NCI-H187 (cell line): ENCODE measurements around the gene OSBPL6.
"Not testable (repeated sequence)": the region's sequence is repeated elsewhere in the genome, so short reads cannot be mapped to it uniquely, and the experiment has no call there.

ENCODE experiments used
- DNase-seq, 2 experiments: peaks; one replicate each; lab custom pipeline; 2025; lab: John Stamatoyannopoulos, UW

OSBPL6 gene

DNA sequence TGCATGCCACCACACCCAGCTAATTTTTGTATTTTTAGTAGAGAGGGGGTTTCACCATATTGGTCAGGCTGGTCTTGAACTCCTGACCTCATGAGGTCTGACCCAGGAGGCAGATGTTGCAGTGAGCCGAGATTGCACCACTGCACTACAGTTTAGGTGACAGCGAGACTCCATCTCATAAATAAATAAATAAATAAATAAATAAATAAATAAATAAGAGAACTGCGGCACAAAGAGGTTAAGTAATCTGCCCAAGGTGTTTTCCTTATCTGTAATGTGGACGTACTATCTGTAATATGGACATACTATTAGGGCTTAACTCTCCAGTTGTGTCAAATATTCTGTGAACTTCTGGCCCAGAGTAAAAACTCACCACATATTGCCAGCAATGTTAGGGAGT is 4.1 kb downstream of the OSBPL6 start:
- DNase-seq, result not testable (repeated sequence)

DNA sequence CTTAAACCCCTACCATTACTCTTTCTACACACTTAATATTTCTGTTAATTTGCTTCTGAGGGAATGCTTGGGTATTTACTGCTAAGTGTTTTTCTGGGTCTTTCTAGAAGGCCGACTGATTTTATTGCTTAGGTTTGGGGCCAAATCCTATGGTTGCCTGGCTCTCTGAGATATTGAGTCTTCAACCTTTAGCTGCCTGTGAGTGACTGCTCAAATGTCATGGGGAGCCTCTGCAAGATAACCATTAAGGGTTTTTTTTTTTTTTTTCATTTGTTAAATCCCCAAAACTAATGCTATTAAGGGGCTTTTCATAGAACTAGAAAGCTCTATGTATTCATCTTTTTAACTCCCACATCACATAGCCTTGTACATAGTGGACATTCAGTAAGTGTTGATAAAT is 5.0 kb downstream of the OSBPL6 start:
- DNase-seq, result no peak

- DNase-seq, result no peak
Measured at GRCh38 chr2:178200331-178200730, 6.0 kb downstream of the OSBPL6 start.

DNA sequence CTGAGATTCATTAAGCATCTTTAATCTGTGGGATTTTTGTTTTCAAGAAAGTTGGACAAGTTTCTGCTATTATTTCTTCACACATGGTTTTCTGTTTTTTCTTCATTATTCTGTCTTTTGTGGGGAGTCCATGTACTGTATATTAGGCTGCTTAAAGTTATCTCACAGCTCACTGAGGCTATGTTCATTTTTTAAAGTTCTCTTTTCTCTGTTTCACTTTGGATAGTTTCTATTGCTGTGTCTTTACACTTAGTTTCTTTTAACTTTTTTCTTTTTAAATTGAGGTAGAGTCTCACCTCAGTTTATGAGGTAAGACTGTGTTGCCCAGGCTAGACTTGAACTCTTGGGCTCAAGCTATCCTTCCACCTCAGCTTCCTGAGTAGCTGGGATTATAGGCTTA is 8.6 kb downstream of the OSBPL6 start:
- no peak for DNase-seq

GRCh38 chr2:178204977-178205376 is 10.7 kb downstream of the OSBPL6 start:
- DNase-seq, result no peak

GRCh38 chr2:178205853-178206521 is 11.7 kb downstream of the OSBPL6 start:
- no peak for DNase-seq

GRCh38 chr2:178208336-178208735 is 14.0 kb downstream of the OSBPL6 start:
- no peak for DNase-seq

DNA sequence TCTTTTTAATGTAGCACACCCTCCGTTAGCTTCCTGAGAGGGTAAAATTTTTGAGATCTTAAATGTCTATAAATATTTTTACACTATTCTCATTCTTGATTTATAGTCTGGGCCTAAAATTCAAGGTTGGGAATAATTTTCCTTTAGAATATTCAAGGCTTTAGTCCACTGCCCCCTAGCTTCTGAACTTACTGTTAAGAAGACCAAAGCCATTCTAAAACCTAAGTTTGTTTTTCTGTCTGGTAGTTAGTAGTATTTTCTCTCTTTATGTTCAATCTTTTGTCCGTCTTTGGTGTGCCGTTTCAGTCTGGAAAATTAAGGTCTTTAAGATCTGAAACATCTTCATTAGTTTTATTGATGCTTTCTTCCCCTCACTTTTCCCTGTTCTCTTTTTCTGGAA is 14.5 kb downstream of the OSBPL6 start:
- DNase-seq, result no peak

GRCh38 chr2:178211460-178211859 is 17.1 kb downstream of the OSBPL6 start:
- no peak for DNase-seq

DNA sequence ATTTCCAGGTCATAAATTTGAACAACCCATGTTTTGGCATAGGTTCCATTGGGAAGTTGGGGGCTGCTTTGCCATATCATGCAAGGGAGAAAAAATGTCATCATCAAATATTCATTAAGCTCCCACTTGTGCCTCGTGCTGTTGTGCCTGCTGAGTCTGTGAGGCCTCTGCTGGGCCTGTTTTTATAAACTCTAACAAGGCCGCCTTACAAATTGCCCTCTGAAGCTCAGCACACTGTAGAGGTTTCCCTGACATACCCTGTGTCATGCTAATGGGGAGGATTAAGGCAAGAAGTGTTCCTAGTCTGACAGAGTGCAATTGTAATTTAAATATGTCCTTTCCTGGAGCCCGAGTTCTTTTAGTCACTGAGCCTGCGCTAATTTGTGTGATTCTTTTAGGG is 17.6 kb downstream of the OSBPL6 start:
- DNase-seq, result no peak

DNA sequence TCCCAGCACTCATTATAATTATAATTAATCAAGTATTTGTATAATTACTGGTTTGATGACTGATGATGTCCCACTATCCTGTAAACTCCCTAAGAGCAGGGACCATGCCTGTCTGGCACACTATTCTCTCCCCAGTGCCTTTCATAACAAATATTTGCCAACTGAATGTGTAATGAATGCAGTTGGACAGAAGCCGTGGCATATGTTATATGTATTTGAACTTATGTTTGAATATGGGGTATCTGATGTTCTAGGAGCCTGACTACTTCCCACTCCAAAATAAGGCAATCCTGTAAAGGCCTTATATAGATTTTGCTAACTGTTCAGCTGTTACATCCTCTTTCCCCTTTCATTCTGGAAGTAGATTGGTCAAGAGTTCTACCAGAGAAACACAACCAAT is 19.7 kb downstream of the OSBPL6 start:
- DNase-seq, result no peak

DNA sequence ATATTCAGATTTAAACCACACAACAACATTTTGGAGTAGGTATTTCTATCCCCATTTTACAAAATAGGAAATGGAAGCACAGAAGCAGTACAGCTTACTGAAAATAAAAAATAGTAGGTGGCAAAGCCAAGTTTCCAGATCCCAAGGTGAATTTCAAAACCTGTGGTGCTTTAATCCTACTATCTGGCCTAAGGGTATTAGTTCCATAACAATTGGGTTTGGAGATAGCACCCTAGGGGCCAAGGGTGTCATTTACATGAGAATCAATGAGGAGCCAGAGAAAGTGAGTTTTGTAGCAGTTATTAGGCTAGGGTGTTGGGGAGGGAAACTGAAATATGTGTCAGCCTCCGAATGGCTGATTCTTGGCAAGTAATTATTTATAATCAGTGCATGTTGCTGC is 24.9 kb downstream of the OSBPL6 start:
- DNase-seq, result no peak

DNA sequence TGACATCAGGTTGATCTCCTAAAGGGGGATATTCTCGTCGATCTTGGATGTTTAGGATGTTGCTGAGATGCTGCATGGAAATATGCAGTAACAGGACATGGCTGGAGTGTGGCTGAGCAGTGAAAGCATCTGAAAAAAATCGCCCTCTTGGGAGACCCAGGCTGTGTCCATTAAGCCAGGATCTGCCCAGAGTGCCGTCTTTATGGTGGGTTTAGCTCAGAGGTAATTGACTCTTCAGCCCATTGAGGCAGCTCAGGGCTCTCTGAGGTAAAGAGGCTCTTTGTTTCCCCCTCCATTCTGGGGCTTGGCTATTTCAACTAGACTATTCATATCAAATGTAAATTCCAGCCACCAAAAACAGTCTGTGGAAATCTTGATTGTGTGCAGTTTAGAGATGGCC is 26.5 kb downstream of the OSBPL6 start:
- DNase-seq, result no peak

DNA sequence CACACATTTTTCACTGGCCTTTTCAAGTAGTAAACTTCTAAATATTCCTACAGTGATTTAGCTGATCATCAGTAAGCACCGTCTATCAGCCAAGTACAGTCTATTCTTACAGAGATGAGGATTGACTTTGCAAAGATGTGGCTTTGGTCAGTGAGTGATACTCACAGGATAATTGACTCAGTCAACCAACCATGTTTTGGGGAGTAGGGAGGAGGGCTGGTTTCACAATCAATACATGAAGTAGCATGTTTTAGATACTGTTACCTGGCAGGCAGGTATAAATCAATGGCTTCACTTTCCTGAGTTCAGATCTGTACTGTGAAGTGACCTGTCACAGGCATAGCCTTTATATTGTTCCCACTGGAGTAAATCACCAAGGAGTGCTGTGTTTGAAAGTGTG is 27.2 kb downstream of the OSBPL6 start:
- no peak for DNase-seq

DNA sequence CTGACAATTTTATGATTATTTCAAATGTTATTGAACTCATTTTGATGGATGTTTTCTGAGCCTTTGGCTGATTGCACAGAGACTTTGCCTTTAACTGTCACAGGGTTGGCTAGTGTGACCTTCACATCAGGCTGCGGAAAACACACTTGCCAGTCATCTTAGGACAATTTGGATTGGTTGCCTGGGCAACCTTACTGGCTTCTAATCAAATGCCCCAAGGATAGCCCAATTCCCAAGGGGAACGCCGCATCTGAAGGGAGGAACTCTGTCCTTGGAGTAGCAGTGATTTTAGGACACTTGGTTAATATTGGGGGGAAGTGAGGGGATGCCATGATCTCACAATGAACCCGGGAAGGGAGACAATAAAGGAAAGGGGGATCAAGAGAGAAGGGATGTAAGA is 29.5 kb downstream of the OSBPL6 start:
- DNase-seq, result peak; percentile 2 to 13

DNA sequence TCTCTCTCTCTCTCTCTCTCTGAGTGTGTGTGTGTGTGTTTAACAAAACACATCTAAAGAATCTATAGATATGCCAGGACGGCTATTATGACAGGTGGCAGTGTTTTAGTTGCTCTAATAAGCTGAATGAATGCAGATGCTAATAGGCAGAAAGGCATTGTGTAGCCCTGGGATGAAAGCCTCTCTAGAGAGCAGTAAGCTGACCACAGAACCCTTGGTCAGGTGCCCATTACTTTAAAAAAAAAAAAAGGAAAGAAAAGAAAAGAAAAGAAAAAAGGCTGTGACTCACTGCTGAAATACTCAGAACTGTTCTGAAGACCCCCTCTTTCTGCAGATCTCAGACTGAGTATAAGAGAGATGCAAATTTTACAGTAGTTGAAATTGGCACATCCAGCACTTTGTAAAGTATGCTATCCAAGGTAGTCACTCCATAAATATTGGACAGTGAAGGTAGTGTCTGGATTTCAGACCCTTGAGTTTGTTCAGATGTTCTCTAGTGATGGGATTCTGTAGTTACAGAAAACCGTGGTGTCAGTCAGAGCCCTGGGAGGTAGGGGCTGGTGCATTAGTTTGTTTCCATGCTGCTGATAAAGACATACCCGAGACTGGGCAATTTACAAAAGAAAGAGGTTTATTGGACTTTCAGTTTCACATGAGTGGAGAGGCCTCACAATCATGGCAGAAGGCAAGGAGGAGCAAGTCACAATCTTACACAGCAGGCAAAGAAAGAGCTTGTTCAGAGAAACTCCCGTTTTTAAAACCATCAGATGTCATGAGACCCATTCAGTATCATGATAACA is 30.9 kb downstream of the OSBPL6 start:
- DNase-seq, result no peak

DNA sequence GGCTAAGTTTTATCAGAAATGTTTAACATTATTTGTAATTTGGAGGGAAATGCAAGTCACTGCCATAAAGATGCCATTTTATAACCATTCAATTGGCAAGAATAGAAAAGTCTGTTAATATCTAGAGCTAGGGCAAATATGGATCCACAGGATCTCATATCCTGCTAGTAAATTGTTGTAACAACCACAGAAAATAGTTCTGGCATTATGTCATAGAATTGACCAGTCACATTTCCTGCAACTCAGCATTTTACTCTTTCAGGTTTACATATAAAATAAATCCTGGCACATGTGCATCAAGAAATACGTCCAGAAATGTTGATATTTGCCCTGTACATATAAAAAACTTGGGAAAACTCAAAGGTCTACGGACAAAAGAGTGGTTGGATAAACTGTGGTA is 32.9 kb downstream of the OSBPL6 start:
- DNase-seq, result no peak

DNA sequence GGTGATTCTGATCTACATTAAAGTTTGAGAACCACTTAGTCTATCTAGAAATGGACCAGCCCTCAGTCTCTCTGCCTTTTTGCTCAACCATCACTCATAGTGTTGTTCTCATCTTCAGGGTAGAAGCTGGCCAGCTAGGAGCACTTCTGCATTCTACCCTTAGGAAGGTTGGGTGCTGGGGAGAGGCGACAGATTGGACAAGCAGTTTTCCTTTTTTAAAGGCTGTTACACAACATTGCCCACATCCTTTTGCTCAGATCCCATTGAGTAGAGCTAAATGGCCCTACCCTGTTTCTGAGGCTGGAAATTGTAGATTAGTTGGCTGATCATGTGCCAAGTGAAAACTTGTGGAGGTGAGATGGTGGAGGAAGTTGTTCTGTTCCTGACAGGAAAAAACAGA is 35.6 kb downstream of the OSBPL6 start:
- no peak for DNase-seq

GRCh38 chr2:178230396-178230795 is 36.1 kb downstream of the OSBPL6 start:
- no peak for DNase-seq

- no peak for DNase-seq
Measured at GRCh38 chr2:178233428-178233827, 39.1 kb downstream of the OSBPL6 start.

DNA sequence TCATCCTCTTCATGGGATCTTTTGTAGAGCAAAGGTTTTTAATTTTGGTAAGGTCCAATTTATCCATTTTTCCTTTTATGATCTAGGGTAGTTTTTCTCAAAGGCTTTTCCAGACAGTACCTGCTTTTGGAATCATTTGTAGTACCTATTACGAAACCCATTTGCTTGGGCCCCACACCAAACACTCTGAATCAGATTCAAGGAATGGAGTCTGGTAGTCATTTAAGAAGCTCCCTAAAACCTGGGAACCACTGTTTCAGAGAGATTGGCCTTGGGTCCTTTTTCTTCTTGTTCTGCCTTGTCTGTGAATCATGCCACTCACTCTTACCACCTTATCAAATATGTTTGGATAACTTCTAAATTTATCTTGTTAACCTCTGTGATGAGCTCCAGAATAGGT is 40.3 kb downstream of the OSBPL6 start:
- no peak for DNase-seq

- no peak for DNase-seq
Measured at GRCh38 chr2:178237488-178238153, 43.3 kb downstream of the OSBPL6 start.

DNA sequence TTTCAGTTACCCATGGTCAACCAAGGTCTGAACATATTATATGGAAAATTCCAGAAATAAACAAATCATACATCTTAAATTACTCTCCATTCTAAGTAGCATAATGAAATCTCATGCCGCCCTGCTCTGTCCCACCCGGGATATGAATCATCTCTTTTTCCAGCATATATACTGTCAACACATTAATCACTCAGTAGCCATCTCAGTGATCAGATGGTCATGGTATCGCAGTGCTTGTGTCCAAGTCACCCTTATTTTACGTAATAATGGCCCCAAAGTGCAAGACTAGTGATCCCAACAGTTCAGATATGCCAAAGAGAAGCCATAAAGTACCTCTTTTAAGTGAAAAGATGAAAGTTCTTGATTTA is 43.8 kb downstream of the OSBPL6 start:
- DNase-seq, result no peak
